Thyroid gland (tissue), 4 donors: ENCODE measurements around the gene ANKRD55.

Experiments
- CTCF ChIP-seq, 6 experiments: fragments of 200-600 bp in 3 of 6; fragments of 450-650 bp in 3 of 6; sonication (generic) in 3 of 6; IDR thresholded peaks; one replicate each; pipeline ENCODE4 v1.5.1; 2016 to 2019; ENCODE audit warnings: antibody characterized with exemption in 6 of 6, mild to moderate bottlenecking in 2 of 6, inconsistent platforms in 1 of 6, moderate library complexity in 1 of 6
- POLR2A ChIP-seq, 2 donors: fragments of 450-650 bp; IDR thresholded peaks; one replicate each; pipeline ENCODE4 v1.6.1; 2017; ENCODE audit warnings: antibody characterized with exemption in 2 of 2, mild to moderate bottlenecking in 2 of 2, moderate library complexity in 1 of 2

- TF ChIP-seq CTCF (IDR thresholded peaks at IDR 0.05) (no peak), POLR2A (IDR thresholded peaks at IDR 0.05) (no peak)
These were observed 12.4 kb upstream of the ANKRD55 start for GRCh38 chr5:56245481-56245880.
